ENCODE measurements around the gene PPIL1.
"Not testable (repeated sequence)": the region's sequence is repeated elsewhere in the genome, so short reads cannot be mapped to it uniquely, and the experiment has no call there.

The PPIL1 gene

GRCh38 chr6:36815962-36816735, 58.5 kb downstream of the PPIL1 start:
- Histone ChIP-seq H3K9ac (ENCODE audit: low read depth, low read length) (no peak overlapping the region), H3K4me3 (ENCODE audit: low read depth, low read length) (no peak overlapping the region), H3K27me3 (ENCODE audit: control insufficient read depth, insufficient read depth, low read length) (peaks cover 3% of the 10 kb centered on the region), H3K36me3 (ENCODE audit: control insufficient read depth, insufficient read depth, low read length) (no peaks in the 10 kb centered on the region), H3K9me3 (ENCODE audit: control insufficient read depth, insufficient read depth, low read length) (no peaks in the 10 kb centered on the region), H3K4me1 (ENCODE audit: control insufficient read depth, insufficient read depth, low read length) (peaks cover 2% of the 10 kb centered on the region)

GRCh38 chr6:36814249-36814648, 60.4 kb downstream of the PPIL1 start:
- Histone ChIP-seq H3K9me3 (ENCODE audit: control insufficient read depth, insufficient read depth, low read length) (no peaks in the 10 kb centered on the region), H3K4me1 (ENCODE audit: control insufficient read depth, insufficient read depth, low read length) (peaks cover 2% of the 10 kb centered on the region), H3K27me3 (ENCODE audit: control insufficient read depth, insufficient read depth, low read length) (peaks cover 5% of the 10 kb centered on the region), H3K9ac (ENCODE audit: low read depth, low read length) (no peak overlapping the region), H3K4me3 (ENCODE audit: low read depth, low read length) (no peak overlapping the region), H3K36me3 (ENCODE audit: control insufficient read depth, insufficient read depth, low read length) (no peaks in the 10 kb centered on the region)

- Histone ChIP-seq H3K4me1 (ENCODE audit: control insufficient read depth, insufficient read depth, low read length) (peaks cover 2% of the 10 kb centered on the region), H3K9me3 (ENCODE audit: control insufficient read depth, insufficient read depth, low read length) (no peaks in the 10 kb centered on the region), H3K36me3 (ENCODE audit: control insufficient read depth, insufficient read depth, low read length) (no peaks in the 10 kb centered on the region), H3K9ac (ENCODE audit: low read depth, low read length) (no peak overlapping the region), H3K4me3 (ENCODE audit: low read depth, low read length) (no peak overlapping the region), H3K27me3 (ENCODE audit: control insufficient read depth, insufficient read depth, low read length) (peaks cover 11% of the 10 kb centered on the region)
Observed at GRCh38 chr6:36813526-36813925, 61.1 kb downstream of the PPIL1 start.

- not testable (repeated sequence) for H3K4me3 ChIP-seq (ENCODE audit: low read depth, low read length); H3K9me3 ChIP-seq (ENCODE audit: control insufficient read depth, insufficient read depth, low read length); H3K9ac ChIP-seq (ENCODE audit: low read depth, low read length); H3K4me1 ChIP-seq (ENCODE audit: control insufficient read depth, insufficient read depth, low read length); H3K36me3 ChIP-seq (ENCODE audit: control insufficient read depth, insufficient read depth, low read length)
- H3K27me3 ChIP-seq (ENCODE audit: control insufficient read depth, insufficient read depth, low read length) = peaks cover 13% of the 10 kb centered on the region
Observed at GRCh38 chr6:36813047-36813446, 61.6 kb downstream of the PPIL1 start.

GRCh38 chr6:36809941-36810803, 64.4 kb downstream of the PPIL1 start:
- Histone ChIP-seq H3K36me3 (ENCODE audit: control insufficient read depth, insufficient read depth, low read length) (no peaks in the 10 kb centered on the region), H3K4me1 (ENCODE audit: control insufficient read depth, insufficient read depth, low read length) (peaks cover 5% of the 10 kb centered on the region), H3K4me3 (ENCODE audit: low read depth, low read length) (no peak overlapping the region), H3K9me3 (ENCODE audit: control insufficient read depth, insufficient read depth, low read length) (no peaks in the 10 kb centered on the region), H3K27me3 (ENCODE audit: control insufficient read depth, insufficient read depth, low read length) (peaks cover 25% of the 10 kb centered on the region), H3K9ac (ENCODE audit: low read depth, low read length) (no peak overlapping the region)

GRCh38 chr6:36809156-36809555, 65.4 kb downstream of the PPIL1 start:
- Histone ChIP-seq H3K27me3 (ENCODE audit: control insufficient read depth, insufficient read depth, low read length) (peaks cover 27% of the 10 kb centered on the region), H3K4me1 (ENCODE audit: control insufficient read depth, insufficient read depth, low read length) (peaks cover 12% of the 10 kb centered on the region)

GRCh38 chr6:36808634-36809033, 66.0 kb downstream of the PPIL1 start:
- peaks cover 27% of the 10 kb centered on the region for H3K27me3 ChIP-seq (ENCODE audit: control insufficient read depth, insufficient read depth, low read length)
- peaks cover 14% of the 10 kb centered on the region for H3K4me1 ChIP-seq (ENCODE audit: control insufficient read depth, insufficient read depth, low read length)
- no peaks in the 10 kb centered on the region for H3K36me3 ChIP-seq (ENCODE audit: control insufficient read depth, insufficient read depth, low read length)
- H3K9me3 ChIP-seq (ENCODE audit: control insufficient read depth, insufficient read depth, low read length) = no peaks in the 10 kb centered on the region
- H3K9ac ChIP-seq (ENCODE audit: low read depth, low read length) = no peak overlapping the region
- H3K4me3 ChIP-seq (ENCODE audit: low read depth, low read length) = no peak overlapping the region

More at GRCh38 chr6:36809156-36809555, 65.4 kb downstream of the PPIL1 start:
- Histone ChIP-seq H3K4me3 (ENCODE audit: low read depth, low read length) (no peak overlapping the region), H3K36me3 (ENCODE audit: control insufficient read depth, insufficient read depth, low read length) (no peaks in the 10 kb centered on the region), H3K9ac (ENCODE audit: low read depth, low read length) (no peak overlapping the region), H3K9me3 (ENCODE audit: control insufficient read depth, insufficient read depth, low read length) (no peaks in the 10 kb centered on the region)

GRCh38 chr6:36807750-36808149, 66.9 kb downstream of the PPIL1 start:
- no peak overlapping the region for H3K4me3 ChIP-seq (ENCODE audit: low read depth, low read length)
- no peak overlapping the region for H3K9ac ChIP-seq (ENCODE audit: low read depth, low read length)
- H3K9me3 ChIP-seq (ENCODE audit: control insufficient read depth, insufficient read depth, low read length) = no peaks in the 10 kb centered on the region
- no peaks in the 10 kb centered on the region for H3K36me3 ChIP-seq (ENCODE audit: control insufficient read depth, insufficient read depth, low read length)
- peaks cover 14% of the 10 kb centered on the region for H3K4me1 ChIP-seq (ENCODE audit: control insufficient read depth, insufficient read depth, low read length)
- peaks cover 27% of the 10 kb centered on the region for H3K27me3 ChIP-seq (ENCODE audit: control insufficient read depth, insufficient read depth, low read length)

- H3K27me3 ChIP-seq (ENCODE audit: control insufficient read depth, insufficient read depth, low read length) = peaks cover 27% of the 10 kb centered on the region
- peaks cover 14% of the 10 kb centered on the region for H3K4me1 ChIP-seq (ENCODE audit: control insufficient read depth, insufficient read depth, low read length)
- H3K36me3 ChIP-seq (ENCODE audit: control insufficient read depth, insufficient read depth, low read length) = no peaks in the 10 kb centered on the region
Observed at GRCh38 chr6:36807143-36807542, 67.5 kb downstream of the PPIL1 start.

GRCh38 chr6:36805917-36806316, 68.7 kb downstream of the PPIL1 start:
- Histone ChIP-seq H3K9me3 (ENCODE audit: control insufficient read depth, insufficient read depth, low read length) (no peaks in the 10 kb centered on the region), H3K4me3 (ENCODE audit: low read depth, low read length) (no peak overlapping the region), H3K4me1 (ENCODE audit: control insufficient read depth, insufficient read depth, low read length) (peaks cover 14% of the 10 kb centered on the region), H3K27me3 (ENCODE audit: control insufficient read depth, insufficient read depth, low read length) (peaks cover 27% of the 10 kb centered on the region), H3K9ac (ENCODE audit: low read depth, low read length) (no peak overlapping the region), H3K36me3 (ENCODE audit: control insufficient read depth, insufficient read depth, low read length) (no peaks in the 10 kb centered on the region)

More at GRCh38 chr6:36807143-36807542, 67.5 kb downstream of the PPIL1 start:
- H3K4me3 ChIP-seq (ENCODE audit: low read depth, low read length) = no peak overlapping the region
- no peak overlapping the region for H3K9ac ChIP-seq (ENCODE audit: low read depth, low read length)
- no peaks in the 10 kb centered on the region for H3K9me3 ChIP-seq (ENCODE audit: control insufficient read depth, insufficient read depth, low read length)

- peaks cover 14% of the 10 kb centered on the region for H3K4me1 ChIP-seq (ENCODE audit: control insufficient read depth, insufficient read depth, low read length)
- H3K9ac ChIP-seq (ENCODE audit: low read depth, low read length) = no peak overlapping the region
- no peaks in the 10 kb centered on the region for H3K36me3 ChIP-seq (ENCODE audit: control insufficient read depth, insufficient read depth, low read length)
- H3K9me3 ChIP-seq (ENCODE audit: control insufficient read depth, insufficient read depth, low read length) = no peaks in the 10 kb centered on the region
- H3K27me3 ChIP-seq (ENCODE audit: control insufficient read depth, insufficient read depth, low read length) = peaks cover 27% of the 10 kb centered on the region
- no peak overlapping the region for H3K4me3 ChIP-seq (ENCODE audit: low read depth, low read length)
Observed at GRCh38 chr6:36805096-36805797, 69.4 kb downstream of the PPIL1 start.

All from iPS-15b (cell line).